HepG2 (cell line): ENCODE results near the gene IFIT1B. TPM values are rescaled to one million over a fixed set of nuclear protein-coding genes. Genes with fewer than 3 reads are reported as not detected.

Source experiments
- ARID5B ChIP-seq: IDR thresholded peaks from 2 replicates; pipeline ENCODE4 v1.4.0; 2020; ENCODE audit warnings: mild to moderate bottlenecking, missing genetic modification reagents
- DNMT3B ChIP-seq: conservative IDR thresholded peaks from 2 replicates; pipeline ENCODE4 v1.6.1; 2016; ENCODE audit warnings: missing biosample characterization, control low read depth
- FOXM1 ChIP-seq: sonication (generic); formaldehyde crosslinking; IDR thresholded peaks from 2 replicates; pipeline ENCODE4 v1.5.0; 2020; ENCODE audit warnings: missing genetic modification reagents
- HNF4G ChIP-seq, 2 experiments: sonication (generic) in 1 of 2; formaldehyde crosslinking in 1 of 2; IDR thresholded peaks; 2 replicates each; pipeline versions ENCODE4 v1.4.0 to v1.6.1; 2011 to 2020; ENCODE audit warnings: borderline replicate concordance in 2 of 2, low read depth in 2 of 2, mild to moderate bottlenecking in 2 of 2, low read length in 1 of 2, missing genetic modification reagents in 1 of 2, moderate library complexity in 1 of 2
- KDM4B ChIP-seq: sonication (generic); formaldehyde crosslinking; IDR thresholded peaks from 2 replicates; pipeline ENCODE4 v1.4.0; 2020; ENCODE audit warnings: missing genetic modification reagents
- MAX ChIP-seq: IDR thresholded peaks from 2 replicates; pipeline ENCODE4 v1.6.1; 2012; ENCODE audit warnings: inconsistent platforms
- SIN3A ChIP-seq: IDR thresholded peaks from 2 replicates; pipeline ENCODE4 v1.6.1; 2011; ENCODE audit warnings: low read depth, mild to moderate bottlenecking, control low read depth, low read length, borderline replicate concordance
- SKI ChIP-seq: fragments of 450-650 bp; IDR thresholded peaks from one replicate; pipeline ENCODE4 v1.6.1; 2018; ENCODE audit warnings: mild to moderate bottlenecking; ENCODE audit not compliant: partially characterized antibody
- ZMYM4 ChIP-seq: sonication (generic); formaldehyde crosslinking; IDR thresholded peaks from 2 replicates; pipeline ENCODE4 v1.8.1; 2023; ENCODE audit warnings: mild to moderate bottlenecking, missing genetic modification reagents
- ZNF10 ChIP-seq: sonication (generic); formaldehyde crosslinking; IDR thresholded peaks from 2 replicates; pipeline ENCODE4 v1.4.0; 2020; ENCODE audit warnings: mild to moderate bottlenecking, low read depth, missing genetic modification reagents, borderline replicate concordance
- ZNF362 ChIP-seq: sonication (generic); formaldehyde crosslinking; IDR thresholded peaks from 2 replicates; pipeline ENCODE4 v1.4.0; 2020; ENCODE audit warnings: missing genetic modification reagents, mild to moderate bottlenecking, borderline replicate concordance
- polyA plus RNA-seq, 8 experiments: library from polyadenylated mRNA; depleted of rRNA in 3 of 8; stranded (reverse) in 7 of 8; unstranded in 1 of 8; fragments of >200 nt; fragmentation: Illumina TruSeq in 4 of 8; extraction: Trizol in 4 of 8; gene quantifications; 2 replicates each; pipeline versions ENCODE4 v1.2.1 to v1.2.3, GENCODE V29; 2011 to 2016; ENCODE audit warnings: low read depth in 4 of 8, missing spikeins in 1 of 8, mixed read lengths in 1 of 8; ENCODE audit not compliant: insufficient read depth in 1 of 8
- total RNA-seq, 5 experiments: library from RNA; depleted of rRNA; stranded (reverse); fragments of >200 nt; fragmentation: Illumina TruSeq; extraction: Trizol; gene quantifications; 2 replicates each; pipeline ENCODE4 v1.2.3, GENCODE V29; 2016; ENCODE audit warnings: low read depth in 1 of 5

Gene IFIT1B
- total and polyA plus RNA-seq, 2 of the 13 experiments (the other 11 are each of a cell fraction or from before 2014, with no cell fraction given) = not detected

- TF ChIP-seq ZNF10 (CRISPR knock-in tag) (no peak), ZNF362 (peak; percentile 25; the same call in 1 of the 2 replicates), SIN3A (0 out of 2 replicates have a peak, but pooled peaks have one; percentile 46), FOXM1 (no peak), MAX (peak; percentile 41; the same call in 1 of the 2 replicates), DNMT3B (0 out of 2 replicates have a peak, but pooled peaks have one; percentile 37), ARID5B (CRISPR knock-in tag) (peak; percentile 56; the same call in 1 of the 2 replicates), ZMYM4 (CRISPR knock-in tag) (peak; percentile 72), SKI (no peak), KDM4B (CRISPR knock-in tag) (no peak), HNF4G (IDR thresholded peaks at IDR 0.05; ENCODE audit: borderline replicate concordance, low read depth, low read length) (no peak), HNF4G (CRISPR knock-in tag; IDR thresholded peaks at IDR 0.05; ENCODE audit: borderline replicate concordance, low read depth) (no peak)
Observed at GRCh38 chr10:89351780-89352597, 25.9 kb upstream of the IFIT1B start (continued).
